Natural killer cell (primary cell): Measurements from ENCODE around the gene CKLF. TPM values are rescaled to one million over a fixed set of nuclear protein-coding genes. Genes with fewer than 3 reads are reported as not detected.

Experiments
- ATAC-seq, 3 donors: fragments of 150-1000 bp in 2 of 3; fragments of 200-7000 bp in 1 of 3; cut with Tn5 transposase; 1 replicate in 1 of 3; 2 replicates in 2 of 3; pipeline ENCODE4 v1.10.0; 2021; ENCODE audit warnings: mild to moderate bottlenecking in 2 of 3, moderate library complexity in 2 of 3
- DNase-seq, 2 donors: peaks; one replicate each; pipeline versions ENCODE4 v3.0.0 to v3.0.0-alpha.2; 2013 to 2021; ENCODE audit warnings: mixed read lengths in 1 of 2
- H3K27ac ChIP-seq: one replicate; pipeline ENCODE4 v1.5.1; 2013; ENCODE audit warnings: mild to moderate bottlenecking, low read length
- H3K27me3 ChIP-seq: one replicate; pipeline ENCODE4 v1.6.1; 2013; ENCODE audit warnings: low read length; ENCODE audit not compliant: control insufficient read depth, insufficient read depth
- H3K36me3 ChIP-seq: one replicate; pipeline ENCODE4 v1.6.1; 2013; ENCODE audit warnings: low read length; ENCODE audit not compliant: control insufficient read depth, insufficient read depth
- H3K4me1 ChIP-seq: one replicate; pipeline ENCODE4 v1.6.1; 2013; ENCODE audit warnings: low read length; ENCODE audit not compliant: control insufficient read depth, insufficient read depth
- H3K4me3 ChIP-seq: one replicate; pipeline ENCODE4 v1.5.1; 2013; ENCODE audit warnings: low read length
- H3K9me3 ChIP-seq: one replicate; pipeline ENCODE4 v1.6.1; 2013; ENCODE audit warnings: low read length; ENCODE audit not compliant: control insufficient read depth, insufficient read depth
- H3K27ac Mint-ChIP-seq, 2 donors: one replicate each; pipeline ENCODE4 v1.8.0; 2022; ENCODE audit warnings: mild to moderate bottlenecking in 2 of 2, mixed read lengths in 2 of 2, moderate library complexity in 1 of 2
- H3K27me3 Mint-ChIP-seq, 2 donors: one replicate each; pipeline ENCODE4 v1.8.0; 2022; ENCODE audit warnings: low read depth in 2 of 2, mixed read lengths in 2 of 2
- H3K36me3 Mint-ChIP-seq: one replicate; pipeline ENCODE4 v1.8.0; 2022; ENCODE audit warnings: mixed read lengths
- H3K4me1 Mint-ChIP-seq, 2 donors: one replicate each; pipeline ENCODE4 v1.8.0; 2022; ENCODE audit warnings: mixed read lengths in 2 of 2
- H3K4me3 Mint-ChIP-seq: one replicate; pipeline ENCODE4 v1.8.0; 2022; ENCODE audit warnings: mild to moderate bottlenecking, moderate library complexity, mixed read lengths
- H3K9me3 Mint-ChIP-seq, 2 donors: one replicate each; pipeline ENCODE4 v1.8.0; 2022; ENCODE audit warnings: mixed read lengths in 2 of 2
- WGBS: methylation state at CpG from one replicate; pipeline ENCODE4 v1.1.7; 2013; ENCODE audit warnings: missing lambda C conversion rate; ENCODE audit not compliant: insufficient coverage; 5-methylcytosine and 5-hydroxymethylcytosine counted together
- intact Hi-C: fragments of 100-400 bp; cut with micrococcal nuclease; formaldehyde crosslinking; loops from one replicate; pipeline ENCODE4 v1.14.2; 2022
- total RNA-seq, 4 donors: library from RNA; stranded (reverse); fragments of 120-200 nt in 1 of 4; gene quantifications; one replicate each; pipeline versions ENCODE4 v1.2.3 to v1.2.4, GENCODE V29; 2013 to 2022
- TF ChIP-seq, protein P1 (sequence below): fragments of 200-600 bp; IDR thresholded peaks from one replicate; pipeline ENCODE4 v1.8.0; 2022; ENCODE audit warnings: antibody characterized with exemption

The CKLF gene
- total RNA-seq, 3 donors from 2014 or later (not counting 1 experiment from before 2014, with no cell fraction given), result 48.0 to 69.7 (median 54.6) TPM

GRCh38 chr16:66551788-66552285 lies 539 bp upstream of the CKLF start:
- TF ChIP-seq, protein P1, sequence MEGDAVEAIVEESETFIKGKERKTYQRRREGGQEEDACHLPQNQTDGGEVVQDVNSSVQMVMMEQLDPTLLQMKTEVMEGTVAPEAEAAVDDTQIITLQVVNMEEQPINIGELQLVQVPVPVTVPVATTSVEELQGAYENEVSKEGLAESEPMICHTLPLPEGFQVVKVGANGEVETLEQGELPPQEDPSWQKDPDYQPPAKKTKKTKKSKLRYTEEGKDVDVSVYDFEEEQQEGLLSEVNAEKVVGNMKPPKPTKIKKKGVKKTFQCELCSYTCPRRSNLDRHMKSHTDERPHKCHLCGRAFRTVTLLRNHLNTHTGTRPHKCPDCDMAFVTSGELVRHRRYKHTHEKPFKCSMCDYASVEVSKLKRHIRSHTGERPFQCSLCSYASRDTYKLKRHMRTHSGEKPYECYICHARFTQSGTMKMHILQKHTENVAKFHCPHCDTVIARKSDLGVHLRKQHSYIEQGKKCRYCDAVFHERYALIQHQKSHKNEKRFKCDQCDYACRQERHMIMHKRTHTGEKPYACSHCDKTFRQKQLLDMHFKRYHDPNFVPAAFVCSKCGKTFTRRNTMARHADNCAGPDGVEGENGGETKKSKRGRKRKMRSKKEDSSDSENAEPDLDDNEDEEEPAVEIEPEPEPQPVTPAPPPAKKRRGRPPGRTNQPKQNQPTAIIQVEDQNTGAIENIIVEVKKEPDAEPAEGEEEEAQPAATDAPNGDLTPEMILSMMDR, result no peak

DNA sequence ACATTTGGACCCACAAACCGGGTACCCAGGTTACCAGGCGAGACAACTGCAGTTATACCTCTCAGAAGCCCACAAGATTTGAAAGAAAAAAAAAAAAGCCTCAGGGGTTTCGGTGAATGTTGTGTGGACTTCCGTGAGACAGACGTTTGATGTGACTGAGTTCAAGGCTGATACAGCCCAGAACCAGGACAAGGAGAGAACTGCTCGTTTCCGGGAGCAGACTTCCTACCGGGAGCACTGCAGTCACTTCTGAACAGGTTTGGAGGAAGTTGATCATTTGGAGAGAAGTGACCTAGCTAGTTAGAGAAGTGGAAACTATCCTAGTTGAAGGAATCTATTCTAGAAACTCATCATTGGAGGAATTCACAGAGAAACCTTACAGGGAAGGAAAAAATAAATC lies 847 bp downstream of the CKLF start:
- intact Hi-C loops, result loop anchor here (5.0 kb wide), 1 partner anchor 49 kb away; the partner anchor contains the start of gene CMTM3
- H3K4me3 ChIP-seq, result peak overlapping the region; percentile 75
- Mint-ChIP-seq H3K4me3 (peak overlapping the region; percentile 89), H3K36me3 (no peaks in the 10 kb centered on the region), H3K27ac (peak overlapping the region; percentile 96 to 97), H3K27me3 (peaks cover 0 to 2% of the 10 kb centered on the region in 2 donors), H3K9me3 (no peaks in the 10 kb centered on the region), H3K4me1 (peaks cover 77% of the 10 kb centered on the region in 2 donors)
- no peaks in the 10 kb centered on the region for H3K27me3 ChIP-seq
- no peaks in the 10 kb centered on the region for H3K9me3 ChIP-seq
- peaks cover 12% of the 10 kb centered on the region for H3K36me3 ChIP-seq
- TF ChIP-seq, protein P1, result no peak
- DNase-seq (peak in 1 of 2 donors; percentile 59), ATAC-seq (no peak)
- H3K27ac ChIP-seq, result peak overlapping the region; percentile 82
- under 1% methylated on average over 8 of the region's 8 CpGs for WGBS
- peaks cover 59% of the 10 kb centered on the region for H3K4me1 ChIP-seq

More at GRCh38 chr16:66551788-66552285, 539 bp upstream of the CKLF start:
- H3K27ac ChIP-seq, result peak overlapping the region; percentile 82
- Mint-ChIP-seq H3K4me1 (peaks cover 83 to 84% of the 10 kb centered on the region in 2 donors), H3K4me3 (peak overlapping the region; percentile 89), H3K27ac (peak overlapping the region; percentile 96 to 97), H3K36me3 (no peaks in the 10 kb centered on the region), H3K27me3 (peaks cover 0 to 2% of the 10 kb centered on the region in 2 donors), H3K9me3 (no peaks in the 10 kb centered on the region)
- DNase-seq (no peak), ATAC-seq (peak in 1 of 3 donors; percentile 0)
- H3K4me3 ChIP-seq, result peak overlapping the region; percentile 75
- no peaks in the 10 kb centered on the region for H3K27me3 ChIP-seq
- peaks cover 3% of the 10 kb centered on the region for H3K36me3 ChIP-seq
- intact Hi-C loops, result loop anchor here (2.0 to 5.0 kb wide), 2 partner anchors 35 to 50 kb away; partner anchors contain the start of gene CMTM3
- WGBS, result 27% methylated on average over 8 of the region's 8 CpGs
- H3K9me3 ChIP-seq, result no peaks in the 10 kb centered on the region
- H3K4me1 ChIP-seq, result peaks cover 68% of the 10 kb centered on the region

DNA sequence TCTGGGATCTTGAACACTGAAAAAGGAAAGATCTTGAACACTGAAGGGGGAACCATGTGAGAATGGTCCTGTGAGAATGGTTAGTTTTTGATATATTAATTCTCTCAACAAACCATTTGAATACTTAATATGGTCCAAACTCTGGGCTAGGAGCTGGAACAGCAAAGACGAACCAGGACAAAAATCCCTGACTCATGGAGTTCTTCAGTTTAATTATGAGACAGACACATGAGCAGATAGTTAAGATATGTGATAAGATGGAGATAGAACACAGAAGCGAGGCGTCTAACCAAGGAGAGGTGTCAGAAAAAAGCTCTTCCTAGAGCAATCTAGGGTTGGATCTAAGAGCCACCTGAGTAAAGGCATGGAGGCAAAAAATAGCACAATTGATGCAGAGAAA lies 1.6 kb downstream of the CKLF start:
- Mint-ChIP-seq H3K9me3 (no peaks in the 10 kb centered on the region), H3K36me3 (no peaks in the 10 kb centered on the region), H3K4me1 (peaks cover 73 to 75% of the 10 kb centered on the region in 2 donors), H3K27ac (peak overlapping the region; percentile 96 to 97), H3K27me3 (peaks cover 0 to 2% of the 10 kb centered on the region in 2 donors), H3K4me3 (peak overlapping the region; percentile 89)
- Histone ChIP-seq H3K27me3 (no peaks in the 10 kb centered on the region), H3K9me3 (no peaks in the 10 kb centered on the region), H3K4me3 (peak overlapping the region; percentile 75), H3K36me3 (peaks cover 20% of the 10 kb centered on the region), H3K27ac (peak overlapping the region; percentile 9), H3K4me1 (peaks cover 52% of the 10 kb centered on the region)
- DNase-seq, result no peak
- ATAC-seq, result no peak
- TF ChIP-seq, protein P1, result no peak
- 52% methylated on average over 3 of the region's 3 CpGs for whole genome bisulfite sequencing
- intact Hi-C loops, result loop anchor here (5.0 kb wide), 1 partner anchor 48 kb away; the partner anchor contains the start of gene CMTM3
